Fibroblast of the aortic adventitia (primary cell): ENCODE results near the gene DENND2D. TPM values are rescaled to one million over a fixed set of nuclear protein-coding genes. Genes with fewer than 3 reads are reported as not detected.

Source experiments
- DNase-seq: peaks from one replicate; pipeline ENCODE4 v3.0.0-alpha.2; 2010; ENCODE audit warnings: low read depth
- H3K4me3 ChIP-seq: 2 replicates; pipeline ENCODE4 v1.5.1; 2011; ENCODE audit warnings: low read depth, mild to moderate bottlenecking, control low read depth, low read length, moderate library complexity
- CTCF ChIP-seq: IDR thresholded peaks from 2 replicates; pipeline ENCODE4 v1.5.1; 2011; ENCODE audit warnings: mild to moderate bottlenecking, low read length, control low read depth, inconsistent platforms; ENCODE audit not compliant: insufficient read depth
- total RNA-seq: library from RNA; depleted of rRNA; stranded (reverse); fragments of >200 nt; gene quantifications from 2 replicates; pipeline ENCODE4 v1.2.3, GENCODE V29; 2012; ENCODE audit warnings: low replicate concordance

The DENND2D gene
- total RNA-seq, 1 donor = 3.0 TPM

- TF ChIP-seq CTCF = no peak
- H3K4me3 ChIP-seq = no peak overlapping the region
- DNase-seq = peak; percentile 91
Observed at GRCh38 chr1:111227851-111228747, 27.7 kb upstream of the DENND2D start.

- no peak within 1 kb of the TSS for H3K4me3 ChIP-seq
- peak; percentile 76 for DNase-seq
- no peak for TF ChIP-seq CTCF
Observed at GRCh38 chr1:111227434-111227833, 27.0 kb upstream of the DENND2D start, which contains the start of gene CHI3L2. TSS of gene CHI3L2 (plus strand) at chr1:111227713. CDS start at chr1:111227730, 17 bp downstream.

- no peak overlapping the region for H3K4me3 ChIP-seq
Observed at GRCh38 chr1:111225717-111226400, 25.4 kb upstream of the DENND2D start.

GRCh38 chr1:111225091-111225490 is 24.6 kb upstream of the DENND2D start:
- DNase-seq = no peak
- TF ChIP-seq CTCF = no peak
- H3K4me3 ChIP-seq = no peak overlapping the region

More at GRCh38 chr1:111225717-111226400, 25.4 kb upstream of the DENND2D start:
- no peak for TF ChIP-seq CTCF
- DNase-seq = no peak

- no peak for TF ChIP-seq CTCF
- DNase-seq = no peak
- no peak overlapping the region for H3K4me3 ChIP-seq
Observed at GRCh38 chr1:111223126-111223685, 22.8 kb upstream of the DENND2D start.

- peak; percentile 95 for TF ChIP-seq CTCF
- DNase-seq = peak; percentile 64
- no peak overlapping the region for H3K4me3 ChIP-seq
Observed at GRCh38 chr1:111222308-111223125, 22.1 kb upstream of the DENND2D start.
